ENCODE measurements around the gene OR6J1. TPM values are rescaled to one million over a fixed set of nuclear protein-coding genes. Genes with fewer than 3 reads are reported as not detected.
"Not testable (repeated sequence)": the region's sequence is repeated elsewhere in the genome, so short reads cannot be mapped to it uniquely, and the experiment has no call there.

OR6J1 gene
- total and polyA plus RNA-seq, 10 donors = not detected

DNA sequence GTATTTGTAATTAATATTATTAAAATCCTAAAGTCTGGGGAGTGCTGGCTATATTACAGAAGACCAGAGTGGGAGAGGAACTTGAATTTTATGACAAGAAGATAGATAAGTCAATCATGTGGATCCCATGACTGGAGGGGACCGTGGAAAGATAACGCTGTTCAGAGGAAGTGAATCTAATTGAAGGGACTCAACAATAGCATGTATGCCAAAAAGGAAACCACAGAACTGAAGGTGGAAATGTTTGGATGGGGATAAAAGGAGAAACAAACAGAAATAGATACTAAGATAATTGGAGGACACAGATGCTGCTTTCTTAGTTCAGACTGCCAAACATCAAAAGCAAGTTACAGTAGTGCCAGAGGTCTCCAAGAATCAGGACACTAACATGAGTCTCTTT is 21.1 kb downstream of the OR6J1 start:
- TF ChIP-seq POLR2AphosphoS5 (IDR thresholded peaks at IDR 0.05) = no peak
- no peak for TF ChIP-seq CTCF (IDR thresholded peaks at IDR 0.05 in 8 of 11, conservative IDR thresholded peaks at IDR 0.05 in 3 of 11)
- no peak for TF ChIP-seq POLR2A (IDR thresholded peaks at IDR 0.05)
- H3K27me3 ChIP-seq (replicated peaks in 1 of 7) = no peaks in the 10 kb centered on the region
- H3K9me3 ChIP-seq = no peaks in the 10 kb centered on the region
- intact Hi-C loops (cut with DNase I; ENCODE audit: low total_unique reads) = no loop called here
- H3K36me3 ChIP-seq = no peaks in the 10 kb centered on the region
- H3K4me3 ChIP-seq = no peak overlapping the region
- 3 to 23% (median 11%) methylated on average over 2 of the region's 2 CpGs for WGBS, 5 donors
- no peak for DNase-seq
- no peak overlapping the region for H3K27ac ChIP-seq
- peaks cover 0 to 5% (median 0%) of the 10 kb centered on the region in 6 donors for H3K4me1 ChIP-seq

- Histone ChIP-seq H3K27me3 (replicated peaks in 1 of 7) (no peaks in the 10 kb centered on the region), H3K36me3 (no peaks in the 10 kb centered on the region), H3K4me3 (no peak overlapping the region), H3K4me1 (peaks cover 0 to 5% (median 0%) of the 10 kb centered on the region in 6 donors), H3K27ac (no peak overlapping the region), H3K9me3 (no peaks in the 10 kb centered on the region)
- DNase-seq = no peak
- WGBS, 5 donors = 85 to 99% (median 95%) methylated on average over 2 of the region's 2 CpGs
- TF ChIP-seq CTCF (IDR thresholded peaks at IDR 0.05 in 8 of 11, conservative IDR thresholded peaks at IDR 0.05 in 3 of 11) = no peak
- TF ChIP-seq POLR2AphosphoS5 (IDR thresholded peaks at IDR 0.05) = no peak
- no peak for TF ChIP-seq POLR2A (IDR thresholded peaks at IDR 0.05)
- intact Hi-C loops (cut with DNase I; ENCODE audit: low total_unique reads) = no loop called here
These were observed 21.9 kb downstream of the OR6J1 start for GRCh38 chr14:22622255-22622654.

DNA sequence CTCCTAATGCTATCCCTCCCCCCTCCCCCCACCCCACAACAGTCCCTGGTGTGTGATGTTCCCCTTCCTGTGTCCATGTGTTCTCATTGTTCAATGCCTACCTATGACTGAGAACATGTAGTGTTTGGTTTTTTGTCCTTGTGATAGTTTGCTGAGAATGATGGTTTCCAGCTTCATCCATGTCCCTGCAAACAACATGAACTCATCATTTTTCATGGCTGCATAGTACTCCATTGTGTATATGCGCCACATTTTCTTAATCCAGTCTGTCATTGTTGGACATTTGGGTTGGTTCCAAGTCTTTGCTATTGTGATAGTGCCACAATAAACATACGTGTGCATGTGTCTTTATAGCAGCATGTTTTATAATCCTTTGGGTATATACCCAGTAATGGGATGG is 28.4 kb downstream of the OR6J1 start:
- H3K4me1 ChIP-seq; intact Hi-C loops (cut with DNase I; ENCODE audit: low total_unique reads); H3K27me3 ChIP-seq (replicated peaks in 1 of 7); H3K4me3 ChIP-seq; DNase-seq; H3K9me3 ChIP-seq; H3K27ac ChIP-seq: not testable (repeated sequence)
- 94 to 98% (median 97%) methylated on average over 2 of the region's 2 CpGs for WGBS, 5 donors
- H3K36me3 ChIP-seq = peaks cover 0 to 23% (median 15%) of the 10 kb centered on the region in 6 donors

DNA sequence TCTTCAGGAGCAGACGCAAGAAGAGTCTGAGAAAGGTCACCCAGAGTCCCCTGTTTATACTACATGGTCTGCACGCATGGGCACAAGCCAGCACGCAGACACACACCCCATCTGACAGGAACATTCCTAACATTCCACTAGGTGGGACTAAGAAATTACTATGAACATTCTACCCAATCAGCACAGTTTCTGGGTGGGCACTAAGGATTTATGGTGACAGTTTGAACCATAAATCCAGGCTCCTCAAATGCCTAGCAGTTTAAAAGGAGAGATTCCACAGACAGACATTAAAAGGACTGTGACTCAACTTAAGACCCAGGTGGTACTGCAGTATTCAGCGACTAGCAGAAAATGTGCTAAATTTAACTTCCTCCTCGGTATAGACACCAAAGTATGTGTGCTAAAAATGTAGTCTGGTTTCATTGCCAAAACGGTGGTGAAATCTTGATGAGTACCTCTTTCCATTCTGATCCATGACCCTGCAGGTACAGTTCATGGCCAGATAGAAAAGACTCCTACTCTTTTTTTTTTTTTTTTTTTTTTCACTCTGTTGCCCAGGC is 29.8 kb downstream of the OR6J1 start:
- Histone ChIP-seq H3K9me3 (peaks cover 0 to 3% (median 1%) of the 10 kb centered on the region in 8 donors), H3K27me3 (replicated peaks in 1 of 7) (no peaks in the 10 kb centered on the region), H3K4me1 (no peaks in the 10 kb centered on the region), H3K4me3 (no peak overlapping the region), H3K27ac (no peak overlapping the region), H3K36me3 (peaks cover 0 to 38% (median 29%) of the 10 kb centered on the region in 6 donors)
- WGBS, 5 donors = 35 to 54% (median 47%) methylated on average over 6 of the region's 6 CpGs
- DNase-seq = no peak
- TF ChIP-seq CTCF (IDR thresholded peaks at IDR 0.05 in 8 of 11, conservative IDR thresholded peaks at IDR 0.05 in 3 of 11) = no peak
- TF ChIP-seq POLR2A (IDR thresholded peaks at IDR 0.05) = no peak
- TF ChIP-seq POLR2AphosphoS5 (IDR thresholded peaks at IDR 0.05) = no peak
- intact Hi-C loops (cut with DNase I; ENCODE audit: low total_unique reads) = no loop called here

All from spleen (tissue), 11 donors.